Limb (tissue), 2 donors: ENCODE measurements around the gene CLCA4.

ENCODE experiments used
- DNase-seq, 2 donors: peaks; one replicate each; pipeline ENCODE4 v3.0.0-alpha.2; 2016; ENCODE audit errors: extremely low spot score in 2 of 2

CLCA4 gene

DNA sequence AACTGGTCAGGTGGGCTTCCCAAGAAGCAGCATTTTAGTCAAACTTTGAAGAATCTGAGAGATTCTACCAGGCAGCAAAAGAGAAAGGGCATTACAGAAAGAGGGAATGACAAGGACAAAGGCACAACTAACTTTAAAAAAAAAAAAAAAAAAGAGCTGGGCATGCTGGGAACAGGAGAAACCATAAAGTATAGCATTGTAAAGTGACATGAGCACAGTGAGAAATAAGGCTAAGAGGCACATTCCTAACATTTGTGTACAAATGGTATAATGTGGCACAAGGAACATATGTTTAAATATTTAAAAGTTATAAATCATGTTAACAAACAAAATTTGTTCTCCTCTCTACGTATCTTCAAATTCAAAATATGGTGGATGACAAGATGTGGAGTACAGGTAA, 69.6 kb downstream of the CLCA4 start:
- DNase-seq = no peak

DNA sequence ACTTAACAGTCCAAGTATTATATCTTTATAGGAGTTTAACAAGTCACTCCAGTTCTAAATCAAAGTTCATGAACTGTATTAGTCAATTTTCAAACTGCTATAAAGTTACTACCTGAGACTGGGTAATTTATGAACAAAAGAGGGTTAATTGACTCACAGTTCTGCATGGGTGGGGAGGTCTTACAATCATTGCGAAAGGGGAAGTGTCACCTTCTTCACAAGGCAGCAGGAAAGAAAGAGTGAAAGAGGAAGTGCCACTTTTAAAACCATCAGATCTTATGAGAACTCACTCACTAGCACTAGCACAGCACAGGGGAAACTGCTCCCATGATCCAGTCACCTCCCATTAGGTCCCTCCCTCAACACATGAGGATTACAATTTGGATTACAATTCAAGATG, 70.0 kb downstream of the CLCA4 start:
- no peak for DNase-seq

DNA sequence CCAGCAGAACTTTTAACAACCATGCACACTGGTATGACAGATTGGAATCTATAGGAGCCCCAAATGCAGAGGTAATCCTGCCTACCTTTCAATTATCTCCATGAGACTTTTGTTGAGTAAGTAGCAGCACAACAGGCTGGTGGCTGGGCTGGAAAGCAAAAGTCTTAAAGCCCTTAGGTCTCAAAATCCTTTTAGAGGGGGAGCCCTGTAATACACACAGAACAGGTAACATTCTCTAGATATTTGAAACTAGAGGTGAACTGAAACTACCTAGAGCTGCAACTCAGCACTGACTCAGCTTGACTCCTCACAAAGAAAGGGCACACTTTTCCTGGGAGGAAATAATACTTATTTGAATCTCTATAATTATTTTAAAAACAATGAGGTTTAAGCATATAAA, 71.5 kb downstream of the CLCA4 start:
- DNase-seq = no peak

DNA sequence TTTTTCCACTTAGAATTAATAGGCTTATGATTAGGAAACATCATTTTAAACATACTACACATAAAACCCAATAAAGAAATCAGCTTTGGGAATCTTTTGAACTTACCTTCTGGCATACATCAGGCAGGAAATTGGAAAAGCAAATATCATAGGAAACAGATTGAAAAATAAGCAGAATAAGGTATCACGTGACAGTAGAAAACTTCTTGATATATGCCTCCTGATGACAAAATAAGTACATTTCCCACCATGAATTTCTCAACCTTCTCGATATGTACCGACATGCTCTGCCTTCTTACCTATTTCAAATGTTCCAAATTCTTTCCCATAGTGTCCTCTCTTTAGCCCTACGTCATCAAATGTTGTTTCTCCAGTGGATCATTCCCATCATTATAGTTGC, 72.4 kb downstream of the CLCA4 start:
- no peak for DNase-seq

DNA sequence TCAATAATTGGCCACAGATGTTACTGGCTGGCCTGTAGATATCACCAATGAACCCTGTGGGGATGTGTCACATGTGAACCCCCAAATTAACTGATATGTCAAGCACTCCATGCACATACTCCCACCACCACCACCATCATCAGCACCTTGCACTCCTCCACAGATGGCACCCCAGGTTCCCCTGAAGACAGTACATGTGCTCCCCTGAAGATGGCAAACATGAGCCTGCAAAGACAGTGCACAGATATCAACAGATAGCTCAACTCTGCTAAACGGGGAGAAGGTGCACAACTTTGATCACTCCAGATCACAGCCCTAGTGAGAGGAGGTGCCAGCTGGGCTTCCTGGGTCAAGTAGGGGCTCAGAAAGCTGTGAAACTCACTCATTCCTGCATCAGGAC, 74.4 kb downstream of the CLCA4 start:
- no peak for DNase-seq
